Measurements from ENCODE around the gene YTHDF1. TPM values are rescaled to one million over a fixed set of nuclear protein-coding genes. Genes with fewer than 3 reads are reported as not detected.

YTHDF1 gene
- polyA plus RNA-seq, 1 donor, result 31.7 TPM

DNA sequence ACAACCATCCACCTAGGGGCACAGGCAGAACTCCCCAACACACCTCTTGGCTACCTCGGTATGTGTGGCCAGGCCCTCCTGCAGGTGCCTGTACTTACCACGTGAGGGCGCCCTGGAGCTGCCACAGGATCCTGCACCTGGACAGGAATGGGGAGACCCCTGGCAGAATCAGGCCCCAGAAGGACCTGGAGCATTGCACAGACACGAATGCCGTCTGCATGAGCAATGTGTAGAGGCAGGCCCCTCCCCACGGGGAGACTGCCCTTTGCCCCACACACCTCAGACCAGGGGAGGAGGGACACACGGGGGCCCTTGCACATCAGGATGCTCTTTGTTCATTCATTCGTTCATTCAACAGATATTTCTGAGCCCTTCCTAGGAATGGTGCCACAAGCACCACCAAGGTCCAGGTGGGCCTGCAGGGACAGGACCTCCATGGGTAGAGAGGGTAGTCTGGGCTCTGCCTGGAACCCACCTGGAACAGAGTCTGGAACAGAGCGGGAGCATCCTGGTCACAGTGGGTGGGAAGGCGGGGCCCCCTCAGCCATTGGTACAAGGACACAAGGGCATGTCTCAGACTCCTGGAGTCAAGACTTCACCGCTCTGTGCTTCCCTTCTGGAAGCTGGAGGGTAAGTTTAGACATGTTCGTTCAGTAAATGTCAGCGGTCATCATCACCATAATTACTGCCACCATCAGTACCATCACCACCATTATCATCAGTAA is 32.3 kb downstream of the YTHDF1 start:
- no peak for DNase-seq

DNA sequence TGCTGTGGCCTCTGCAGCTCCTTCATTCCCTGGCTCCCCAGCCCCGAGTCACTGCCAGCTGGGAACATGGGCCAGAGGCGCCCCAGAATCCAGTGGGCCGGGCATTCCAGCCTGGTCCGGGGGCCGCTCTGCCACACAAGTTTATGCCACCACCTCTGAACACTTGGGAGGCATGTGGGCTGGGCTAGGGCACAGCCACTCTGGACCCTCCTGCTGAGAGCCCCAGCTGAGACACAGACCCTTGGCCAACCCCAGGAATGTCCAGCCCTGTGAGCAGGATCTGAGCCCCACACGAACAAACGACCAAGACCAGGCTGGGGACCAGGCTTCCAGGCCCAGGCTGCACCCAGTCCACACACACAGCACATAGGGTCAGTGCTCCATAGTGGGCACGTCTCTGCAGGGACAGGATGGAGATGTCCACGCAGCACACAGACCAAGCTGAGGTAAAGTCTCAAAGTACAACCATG is 33.0 kb downstream of the YTHDF1 start:
- no peak for DNase-seq

DNA sequence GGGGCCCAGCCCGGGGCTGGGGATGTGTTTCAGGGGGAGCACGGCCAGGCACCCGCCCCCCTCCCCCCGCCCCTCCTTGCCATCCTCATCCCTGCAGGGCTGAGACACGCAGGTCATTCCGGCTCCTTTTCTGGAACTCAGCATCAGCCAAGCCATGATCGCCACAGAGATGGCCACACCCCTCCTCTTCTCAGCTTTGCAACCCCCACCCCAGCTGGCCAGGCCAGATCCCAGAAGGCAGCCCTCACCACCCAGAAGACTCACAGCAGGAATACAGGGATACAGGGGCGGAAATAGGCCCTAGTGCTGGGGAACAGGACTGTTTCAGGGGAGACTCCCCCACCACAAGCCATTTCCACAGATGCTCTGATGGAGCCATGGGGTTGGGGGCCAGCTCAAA is 33.5 kb downstream of the YTHDF1 start:
- DNase-seq, result no peak

DNA sequence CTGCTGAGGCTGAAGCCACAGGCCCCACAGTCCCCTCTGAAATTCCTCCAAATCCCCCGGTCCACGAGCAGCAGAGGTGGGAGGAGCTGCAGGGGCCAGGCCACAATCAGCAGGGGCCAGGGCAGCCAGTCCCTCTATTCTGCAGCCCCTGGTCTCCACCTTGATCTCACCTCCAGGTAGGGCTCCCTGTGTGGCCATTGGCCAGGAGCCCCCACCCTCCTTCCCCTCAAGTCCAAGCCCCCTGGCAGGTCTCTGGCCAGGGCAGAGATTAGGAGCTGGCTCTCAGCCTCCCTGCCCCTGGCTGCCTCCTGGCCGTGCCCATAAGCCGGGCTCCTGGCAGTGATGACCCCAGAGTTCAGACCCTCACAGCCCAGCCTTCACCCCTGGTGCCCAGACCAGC is 34.7 kb downstream of the YTHDF1 start:
- no peak for DNase-seq

DNA sequence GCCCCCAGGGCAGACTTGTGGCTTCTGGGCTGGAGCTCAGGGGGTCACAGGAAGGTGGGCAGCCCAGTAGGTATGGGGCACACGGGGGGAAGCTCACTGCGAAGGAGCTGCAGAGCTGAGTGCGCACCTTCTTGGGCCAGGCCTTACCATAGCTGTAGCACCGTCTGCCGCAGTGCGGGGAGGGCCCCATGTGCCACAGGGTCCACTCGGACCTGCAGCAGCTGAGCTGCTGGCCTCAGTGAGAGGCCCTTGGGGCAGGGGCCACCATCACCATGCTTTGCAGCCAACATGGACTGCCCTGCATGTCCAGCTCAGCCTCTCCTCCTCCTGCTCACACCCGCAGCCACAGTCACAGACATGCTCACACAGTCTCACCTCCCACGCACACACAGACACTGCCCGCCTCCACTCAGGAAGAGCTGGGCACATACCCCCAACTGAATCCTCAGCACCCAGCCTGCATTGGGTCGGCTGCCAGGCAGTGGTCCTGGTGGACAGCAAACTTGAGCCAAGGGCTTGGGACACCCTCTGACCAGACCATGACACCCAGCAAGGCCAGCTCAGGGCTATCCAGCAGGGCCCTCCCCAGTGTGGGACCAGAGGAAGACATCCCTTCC is 35.3 kb downstream of the YTHDF1 start:
- DNase-seq, result no peak

DNA sequence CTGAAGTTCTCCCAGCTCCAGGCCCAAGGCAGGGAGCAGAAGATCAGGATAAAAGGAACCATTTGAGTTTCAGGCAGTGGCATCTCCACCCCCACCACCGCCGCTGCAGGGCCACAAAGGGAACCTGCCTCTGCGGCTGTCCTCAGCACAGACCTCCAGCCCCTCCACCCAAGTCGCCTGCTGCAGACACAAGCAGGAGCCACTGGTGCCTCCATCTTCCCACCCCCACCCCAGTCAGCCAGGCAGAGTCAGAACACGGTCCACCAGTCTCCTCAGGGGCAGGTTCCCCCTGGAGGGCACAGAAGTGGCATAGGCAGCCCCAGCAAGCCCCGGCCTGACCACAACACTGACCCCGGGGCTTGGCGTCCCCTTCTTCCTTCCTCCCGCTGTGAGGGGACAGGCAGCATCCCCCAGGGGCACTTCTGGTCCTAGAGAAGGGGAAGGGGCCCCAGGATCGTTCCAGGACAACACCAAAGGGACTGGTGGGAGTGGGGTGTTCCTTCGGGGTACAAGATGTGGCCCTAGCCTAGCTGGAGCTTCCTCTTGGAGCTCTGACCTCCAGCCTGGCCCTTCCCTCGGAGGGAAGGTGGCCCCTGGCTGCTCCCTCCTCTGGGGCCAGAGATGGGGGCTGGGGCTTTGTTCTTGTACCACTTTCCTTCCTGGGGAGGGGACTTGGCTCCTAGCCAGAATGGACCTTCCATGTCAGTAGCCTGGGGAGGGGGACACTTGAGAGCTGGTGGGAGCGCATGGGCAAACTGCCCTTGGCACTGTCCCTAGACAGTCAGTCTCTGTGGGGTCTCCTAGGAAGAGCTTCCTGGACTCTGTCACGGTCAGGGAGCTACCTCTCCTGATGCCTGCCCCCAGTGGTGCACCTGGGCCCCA is 36.0 kb downstream of the YTHDF1 start:
- no peak for DNase-seq

DNA sequence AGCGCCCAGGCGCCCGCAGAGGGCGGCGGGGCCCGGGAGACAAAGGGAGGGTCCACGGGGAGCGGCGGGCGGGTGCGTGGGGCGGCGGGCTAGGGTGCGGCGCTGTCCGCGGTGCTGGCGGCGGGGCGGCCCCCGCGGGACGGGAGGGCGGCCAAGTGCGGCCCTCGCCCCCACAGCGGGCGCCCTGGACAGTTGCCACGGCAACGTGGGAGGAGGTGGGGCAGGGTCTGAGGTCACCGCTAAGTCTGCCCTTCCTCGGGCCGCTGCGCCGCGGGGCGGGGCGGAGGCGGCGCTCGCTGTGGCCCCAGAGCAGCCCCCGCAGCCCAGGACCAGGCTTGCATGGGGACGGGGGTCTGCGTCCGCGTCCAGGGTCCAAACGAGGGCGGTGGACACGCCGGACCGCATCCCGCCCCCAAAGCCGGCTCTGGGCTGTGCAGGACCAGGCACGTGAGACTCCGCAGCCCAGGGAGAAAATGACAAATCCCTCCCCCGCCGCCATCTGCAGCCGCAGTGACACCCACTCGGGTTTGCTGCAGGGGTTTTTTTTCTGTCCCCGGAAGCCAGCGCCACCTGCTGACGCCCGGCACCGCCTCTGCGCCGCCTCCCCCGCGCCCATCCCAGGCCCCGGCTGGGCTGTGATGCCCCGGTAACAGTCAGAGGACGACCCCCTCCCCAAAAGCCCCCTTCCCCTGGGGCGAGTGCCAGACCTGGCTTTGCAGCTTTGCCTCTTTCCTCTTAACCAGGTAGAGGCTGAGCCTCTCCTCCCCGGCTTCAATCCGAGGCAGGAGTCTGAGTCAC is 36.8 kb downstream of the YTHDF1 start:
- no peak for DNase-seq

DNA sequence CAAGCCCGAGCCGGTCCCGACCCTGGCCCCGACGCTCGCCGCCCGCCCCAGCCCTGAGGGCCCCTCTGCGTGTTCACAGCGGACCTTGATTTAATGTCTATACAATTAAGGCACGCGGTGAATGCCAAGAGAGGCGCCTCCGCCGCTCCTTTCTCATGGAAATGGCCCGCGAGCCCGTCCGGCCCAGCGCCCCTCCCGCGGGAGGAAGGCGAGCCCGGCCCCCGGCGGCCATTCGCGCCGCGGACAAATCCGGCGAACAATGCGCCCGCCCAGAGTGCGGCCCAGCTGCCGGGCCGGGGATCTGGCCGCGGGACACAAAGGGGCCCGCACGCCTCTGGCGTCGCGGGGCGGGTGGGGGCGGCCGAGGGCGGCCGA is 37.5 kb downstream of the YTHDF1 start:
- DNase-seq, result no peak

DNA sequence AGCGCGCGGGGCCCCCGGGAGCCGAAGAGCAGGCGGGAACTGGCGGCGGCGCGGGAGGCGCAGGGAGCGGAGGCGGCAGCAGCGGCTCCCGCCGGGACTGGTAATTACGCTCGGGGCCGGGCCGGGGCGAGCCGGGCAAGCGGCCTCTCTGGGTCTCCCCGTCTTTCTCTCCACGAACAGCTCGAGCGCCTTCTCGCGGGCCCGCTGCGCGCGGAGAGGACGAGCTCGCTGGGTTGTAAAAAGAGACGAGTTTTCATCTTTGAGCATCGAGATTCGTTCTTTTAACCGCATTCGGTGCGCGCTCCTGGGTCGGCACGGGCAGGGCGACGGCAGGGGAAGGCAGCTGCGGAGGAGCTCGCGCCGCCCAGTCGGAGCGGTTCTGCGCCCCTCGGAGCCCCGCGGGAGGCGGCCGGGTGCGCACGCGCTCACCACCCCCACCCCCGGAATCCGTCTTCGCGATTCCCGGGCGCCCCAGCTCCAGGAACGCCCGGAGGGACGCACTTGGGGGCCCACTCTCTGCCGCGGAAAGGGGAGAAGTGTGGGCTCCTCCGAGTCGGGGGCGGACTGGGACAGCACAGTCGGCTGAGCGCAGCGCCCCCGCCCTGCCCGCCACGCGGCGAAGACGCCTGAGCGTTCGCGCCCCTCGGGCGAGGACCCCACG is 38.0 kb downstream of the YTHDF1 start:
- DNase-seq, result no peak

DNA sequence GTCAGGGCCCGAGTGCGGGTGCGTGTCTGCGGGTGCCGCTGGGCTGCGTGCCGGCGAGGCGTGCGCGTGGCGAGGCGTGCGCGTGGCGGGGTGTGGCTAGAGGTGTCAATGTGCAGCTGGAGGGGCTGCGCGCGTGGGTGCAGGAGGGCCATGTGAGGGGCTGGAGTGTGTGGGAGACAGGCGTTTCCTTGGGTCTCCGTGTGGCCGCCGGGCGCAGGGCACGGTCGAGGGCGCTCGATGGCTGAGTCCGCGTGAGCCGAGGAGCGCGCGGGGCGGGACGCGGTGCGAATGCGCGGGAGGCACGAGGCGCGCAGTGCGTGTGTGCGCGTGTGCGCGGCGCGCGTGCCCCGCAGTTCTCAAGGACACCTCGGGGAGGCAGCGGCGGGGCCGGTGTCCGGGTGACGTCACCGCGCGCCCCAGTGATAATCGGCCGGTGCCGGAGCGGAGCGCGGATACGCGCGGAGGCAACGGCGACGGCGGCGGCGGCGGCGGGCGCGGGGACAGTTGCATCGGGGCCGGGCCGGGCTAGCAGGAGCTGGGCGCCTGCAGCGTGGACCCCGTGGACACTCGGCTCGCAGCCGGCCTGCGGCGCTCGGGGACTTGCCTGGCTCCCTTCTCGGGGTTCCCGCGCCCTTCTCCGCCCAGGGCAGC is 38.7 kb downstream of the YTHDF1 start:
- no peak for DNase-seq

DNA sequence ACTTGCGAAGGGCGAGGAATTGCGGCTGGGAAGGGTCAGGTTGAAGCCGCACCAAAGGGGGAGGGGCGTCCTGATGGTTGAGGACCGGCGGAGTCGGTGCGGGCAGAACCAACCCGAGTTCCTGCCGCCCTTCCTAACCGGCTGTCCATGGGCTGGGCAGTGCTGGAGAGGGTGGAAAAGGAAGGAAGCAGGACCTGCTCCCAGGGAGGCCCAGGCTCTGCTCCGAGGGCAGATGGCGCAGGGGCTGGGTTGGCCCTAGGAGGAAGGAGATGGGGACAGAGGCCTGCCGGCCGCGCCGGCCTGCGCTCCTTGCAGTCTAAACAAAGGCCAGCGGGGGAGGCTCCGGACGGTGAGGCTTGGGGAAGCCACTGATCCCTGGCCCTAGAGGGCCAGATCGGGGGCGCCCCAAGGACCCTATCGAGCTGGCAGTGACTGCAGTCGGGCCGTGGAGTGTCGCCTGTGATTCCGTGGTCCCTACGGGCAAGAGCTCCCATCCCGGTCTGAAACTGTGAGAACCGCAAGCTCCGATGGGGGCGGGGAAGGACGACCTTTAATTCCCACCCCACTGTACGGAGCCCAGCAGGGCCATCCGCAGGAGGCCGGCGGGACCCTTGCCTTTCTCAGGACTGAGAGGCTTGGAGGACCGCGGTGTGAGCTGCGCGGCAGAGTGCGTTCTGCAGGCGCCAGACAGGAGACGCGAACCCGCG is 39.4 kb downstream of the YTHDF1 start:
- DNase-seq, result no peak

DNA sequence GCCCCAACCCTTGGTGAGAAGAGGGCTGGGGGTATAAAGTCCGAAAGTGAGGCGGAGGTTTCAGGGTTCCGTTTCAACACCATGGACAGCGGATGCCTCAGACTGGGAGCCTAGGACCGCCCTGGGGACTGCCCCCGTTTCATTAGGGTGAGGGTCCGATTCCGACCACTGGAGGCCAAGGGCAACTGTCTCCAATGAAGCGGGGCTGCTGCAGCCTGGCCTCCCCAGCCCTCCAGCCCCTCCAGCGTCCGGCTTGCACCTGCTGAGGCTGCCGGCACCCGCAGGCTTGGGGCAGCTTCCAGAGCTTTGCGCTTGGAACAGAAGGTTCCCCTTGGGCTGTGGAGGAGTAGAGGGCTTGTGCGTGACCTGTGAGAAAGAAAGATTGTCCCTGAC is 39.9 kb downstream of the YTHDF1 start:
- DNase-seq, result no peak

DNA sequence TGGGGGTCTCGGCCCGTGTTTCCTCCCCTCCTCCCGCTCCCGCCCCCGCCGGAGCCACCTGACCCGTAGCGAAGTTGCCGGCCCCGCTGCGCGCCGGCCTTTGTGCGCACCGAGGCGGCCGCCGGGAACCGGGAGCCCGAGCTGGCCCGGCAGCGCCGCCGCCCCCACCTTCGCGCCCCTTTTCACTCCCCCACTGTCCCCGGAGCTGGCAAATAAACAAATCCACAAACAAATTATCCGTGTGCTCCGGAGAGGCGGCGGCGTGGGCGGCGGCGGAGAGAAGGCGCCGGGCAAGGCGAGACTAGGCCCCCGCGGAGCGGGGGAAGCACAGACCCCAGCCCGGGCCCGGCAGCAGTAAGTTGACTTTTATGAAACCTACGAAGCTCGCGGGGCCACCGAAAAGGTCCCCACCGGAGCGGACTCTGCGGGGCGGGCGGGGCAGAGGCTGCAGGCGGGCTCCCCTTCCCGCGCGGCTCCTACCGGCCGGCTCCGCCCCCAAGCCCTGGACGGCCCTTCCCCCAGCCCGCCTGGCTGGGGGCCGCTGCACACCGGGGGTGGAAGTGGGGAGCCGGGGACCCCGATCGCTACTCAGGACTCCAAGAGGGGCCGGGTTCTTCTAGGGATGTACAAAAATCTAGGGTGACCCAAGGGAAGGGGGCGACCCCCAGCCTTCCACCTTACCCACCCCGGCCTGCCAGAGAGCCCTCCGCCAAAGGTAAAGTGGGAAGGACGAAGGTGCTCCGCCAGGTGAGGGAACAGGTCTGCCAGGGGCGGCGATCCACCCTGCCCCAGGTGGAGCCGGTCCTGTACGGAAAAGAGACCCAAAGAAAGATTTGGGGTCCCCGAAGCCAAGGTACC is 40.7 kb downstream of the YTHDF1 start:
- DNase-seq, result no peak

DNA sequence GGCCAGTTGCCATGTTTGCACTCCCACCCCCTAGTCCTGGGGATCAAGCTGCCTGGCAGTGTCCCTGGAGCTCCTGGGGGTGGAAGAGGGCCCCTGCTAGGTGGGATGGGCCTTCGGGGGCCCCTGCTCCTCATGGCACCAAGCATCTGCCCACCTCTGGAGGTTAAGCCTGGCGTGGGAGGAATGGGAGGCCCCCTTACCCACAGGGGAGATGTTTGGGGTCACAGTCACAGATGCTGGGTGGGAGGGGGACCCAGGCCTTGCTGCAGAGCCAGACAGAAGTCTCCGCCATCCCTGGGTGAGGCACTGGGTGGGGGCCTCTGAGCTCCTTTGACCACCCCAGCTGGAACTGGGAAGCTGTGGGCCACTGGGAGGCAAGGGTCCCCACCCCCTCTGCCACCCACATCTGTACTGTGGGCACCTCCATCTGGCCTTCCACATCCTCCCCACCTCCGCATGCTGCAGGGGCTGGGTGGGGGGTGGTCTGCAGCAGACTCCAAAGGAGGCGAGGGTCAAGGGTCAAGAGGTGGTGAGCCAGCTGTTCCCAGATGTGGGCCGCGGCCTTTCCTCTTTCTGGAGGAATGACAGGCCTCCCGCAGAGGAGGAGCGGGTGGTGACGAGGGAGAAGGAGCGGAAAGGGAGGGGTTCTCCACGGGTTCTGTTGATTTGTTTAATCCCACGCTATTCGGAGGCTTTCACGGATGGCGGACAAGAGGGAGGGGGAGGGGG is 41.5 kb downstream of the YTHDF1 start:
- DNase-seq, result no peak

DNA sequence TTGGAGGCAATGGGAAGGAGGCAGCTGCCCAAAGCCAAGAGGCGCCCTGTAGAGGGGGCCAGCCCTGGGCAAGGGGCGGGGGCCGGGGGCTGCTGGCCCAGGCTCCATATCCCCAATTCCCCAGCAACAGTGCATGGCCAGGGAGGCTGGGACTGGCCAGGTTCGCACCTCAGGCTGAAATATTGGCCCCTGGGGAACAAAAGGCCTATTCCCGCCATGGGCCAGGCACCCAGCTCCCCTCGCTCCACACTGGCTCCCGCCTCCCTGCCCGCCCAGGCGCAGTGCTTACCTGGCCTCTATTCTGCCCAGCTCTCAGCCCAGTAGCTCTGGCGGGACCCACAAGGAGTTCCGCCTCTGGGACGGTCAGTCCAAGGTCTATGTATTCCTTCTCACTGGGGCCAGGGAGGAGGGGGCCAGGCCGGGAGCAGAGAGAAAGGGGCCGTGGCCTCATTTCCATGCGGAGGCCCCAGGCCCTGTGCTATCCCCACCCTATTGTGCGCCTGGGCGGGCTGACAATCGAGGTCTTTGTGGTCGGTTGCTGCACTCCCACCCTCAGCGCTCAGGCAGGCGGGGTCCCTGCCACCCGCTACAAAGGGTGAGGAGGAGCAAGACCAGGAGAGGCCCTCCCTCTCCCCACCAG is 42.3 kb downstream of the YTHDF1 start:
- no peak for DNase-seq

DNA sequence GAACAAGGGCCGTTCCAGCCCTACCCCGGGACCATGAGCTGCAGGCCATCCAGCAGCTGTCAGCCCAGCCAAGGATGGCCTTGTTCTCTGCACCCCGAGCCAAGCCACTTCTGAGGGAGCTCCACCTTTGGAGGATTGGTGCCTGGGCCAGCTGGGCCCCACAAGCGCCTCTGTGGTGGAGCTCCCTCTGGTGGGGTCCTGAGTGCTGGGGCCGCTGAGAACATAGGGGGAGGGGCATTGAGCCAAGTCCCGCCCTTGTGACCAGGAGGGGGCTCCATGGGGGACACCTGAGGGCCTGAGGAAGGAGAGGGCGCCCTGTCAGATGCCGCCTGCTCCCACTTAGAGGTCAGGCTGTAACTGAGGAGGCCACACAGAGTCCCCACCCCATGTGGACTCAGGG is 43.2 kb downstream of the YTHDF1 start:
- DNase-seq, result no peak

DNA sequence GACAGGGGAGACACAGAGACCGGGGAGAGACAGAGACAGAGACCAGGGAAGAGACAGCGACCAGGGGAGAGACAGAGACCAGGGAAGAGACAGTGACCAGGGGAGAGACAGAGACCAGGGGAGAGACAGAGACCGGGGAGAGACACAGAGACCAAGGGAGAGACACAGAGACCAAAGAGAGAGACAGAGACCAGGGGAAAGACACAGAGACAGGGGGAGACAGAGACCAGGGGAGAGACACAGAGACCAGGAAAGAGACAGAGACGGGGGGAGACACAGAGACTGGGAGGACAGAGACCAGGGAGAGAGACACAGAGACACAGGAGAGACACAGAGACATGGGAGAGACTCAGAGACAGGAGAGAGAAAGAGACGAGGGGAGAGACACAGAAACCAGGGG is 43.9 kb downstream of the YTHDF1 start:
- DNase-seq, result no peak

DNA sequence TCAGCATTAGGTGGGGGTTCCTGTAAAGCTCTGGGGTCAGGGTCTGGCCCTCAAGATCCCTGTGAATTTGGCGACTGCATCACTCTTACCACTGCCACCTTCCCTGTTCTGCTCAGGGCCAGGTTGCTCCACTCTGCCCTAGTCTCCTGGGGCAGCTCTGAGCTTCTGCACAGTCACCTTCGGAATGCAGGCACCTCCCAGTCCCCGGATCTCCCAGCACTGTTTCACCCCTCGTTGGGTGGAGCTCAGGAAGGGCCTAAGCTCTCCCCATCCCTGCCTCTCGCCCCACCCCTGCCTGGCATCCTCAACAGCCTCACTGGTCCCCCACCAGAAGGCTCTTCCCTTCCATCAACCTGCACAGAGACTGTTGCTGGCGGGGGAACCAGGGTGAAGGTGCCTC is 46.2 kb downstream of the YTHDF1 start:
- no peak for DNase-seq

DNA sequence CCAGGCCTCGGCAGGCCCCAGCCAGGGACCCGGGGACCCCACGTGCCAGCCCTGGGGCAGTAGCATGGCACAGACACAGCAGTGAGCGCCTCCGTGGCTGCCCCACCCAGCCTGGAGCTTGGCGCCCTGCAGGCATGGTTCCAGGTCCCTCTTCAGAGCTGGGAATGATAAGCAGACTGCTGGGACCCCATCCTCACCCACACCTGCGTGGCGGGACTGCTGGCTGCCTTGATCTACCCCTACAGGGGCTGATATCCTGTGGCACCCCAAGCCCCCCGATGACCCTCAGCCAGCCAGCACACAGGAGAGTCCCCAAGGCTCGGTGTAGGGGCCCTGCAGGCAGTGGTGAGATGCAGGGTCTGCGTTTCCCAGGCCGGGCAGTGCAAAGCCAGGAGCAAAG is 47.1 kb downstream of the YTHDF1 start:
- no peak for DNase-seq
